Measurements from ENCODE around the gene IPO9. TPM values are rescaled to one million over a fixed set of nuclear protein-coding genes. Genes with fewer than 3 reads are reported as not detected.

Gene IPO9
- total RNA-seq, 2 experiments from 2014 or later: 63.9 to 65.7 TPM

DNA sequence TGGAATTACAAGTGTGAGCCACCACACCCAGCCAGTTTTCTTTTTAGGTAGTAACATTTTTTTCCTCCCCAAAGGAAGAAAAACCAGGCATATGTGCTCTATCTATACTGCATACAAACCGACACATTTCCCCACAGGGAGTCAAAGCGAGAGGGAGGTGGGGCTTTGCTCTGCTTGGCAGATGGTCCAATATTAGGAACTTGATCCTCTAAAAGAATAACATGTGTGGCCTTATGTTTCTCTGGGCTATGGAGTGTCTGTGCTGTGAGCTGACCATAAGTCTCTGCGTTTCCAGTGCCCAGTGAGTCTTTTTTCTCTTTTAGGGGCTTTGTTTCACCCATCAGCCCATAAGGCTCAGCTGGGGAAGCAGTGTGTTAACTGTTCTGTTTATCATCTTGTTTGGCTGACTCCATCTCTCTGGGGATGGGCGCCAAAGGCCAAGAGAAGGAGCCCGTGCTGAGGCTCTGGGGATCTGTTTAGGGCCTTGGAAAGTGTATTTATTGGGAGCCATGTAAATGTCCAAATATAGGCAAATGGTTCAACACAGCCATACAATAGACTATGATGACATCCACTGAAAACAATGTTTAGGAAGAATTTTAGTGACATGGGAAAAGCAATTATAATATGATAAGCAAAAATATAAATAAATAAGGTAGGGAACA is 97.2 kb downstream of the IPO9 start:
- no peaks in the 10 kb centered on the region for H3K9me3 Mint-ChIP-seq
- CTCF ChIA-PET: interaction anchor here (0.6 to 0.9 kb wide), 2 partner anchors 73 to 841 kb away, joined by 3 read pairs; no protein-coding TSS in a partner anchor

DNA sequence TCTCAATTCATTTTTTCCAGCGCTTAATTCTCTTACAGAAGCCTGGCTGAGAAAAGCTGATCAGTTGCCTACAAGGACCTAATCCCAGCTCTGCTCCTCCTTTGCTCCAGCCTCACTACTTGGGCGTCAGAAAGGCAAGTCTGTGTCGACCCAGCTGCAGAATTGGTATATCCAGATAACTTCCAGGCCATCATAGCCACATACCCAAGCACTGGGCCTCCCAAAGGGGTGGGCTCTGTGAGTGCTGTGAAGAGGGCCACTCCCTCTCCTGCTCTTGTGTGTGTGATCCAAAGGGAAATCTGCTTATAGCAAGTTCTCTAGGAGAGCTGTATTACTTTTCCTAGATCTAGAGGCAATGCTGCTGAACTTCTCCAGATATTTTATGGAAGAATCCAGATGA is 99.3 kb downstream of the IPO9 start:
- no peak overlapping the region for H3K27ac Mint-ChIP-seq
- no peaks in the 10 kb centered on the region for H3K4me1 Mint-ChIP-seq (ENCODE audit: low read depth)
- H3K4me3 Mint-ChIP-seq: no peak overlapping the region
- no peaks in the 10 kb centered on the region for H3K27me3 Mint-ChIP-seq (ENCODE audit: low read depth)
- no peak for DNase-seq
- CTCF ChIA-PET: interaction anchor here (0.7 to 1.5 kb wide), 2 partner anchors 17 to 32 kb away, joined by 3 to 6 read pairs; no protein-coding TSS in a partner anchor
- intact Hi-C loops (cut with micrococcal nuclease): no loop called here
- H3K36me3 Mint-ChIP-seq (ENCODE audit: low read depth): no peaks in the 10 kb centered on the region
- no peaks in the 10 kb centered on the region for H3K9me3 Mint-ChIP-seq

More for the DNA sequence above, 97.2 kb downstream of the IPO9 start:
- no peak overlapping the region for H3K27ac Mint-ChIP-seq
- H3K27me3 Mint-ChIP-seq (ENCODE audit: low read depth): peaks cover 7% of the 10 kb centered on the region
- intact Hi-C loops (cut with micrococcal nuclease): no loop called here
- no peak for DNase-seq
- H3K36me3 Mint-ChIP-seq (ENCODE audit: low read depth): no peaks in the 10 kb centered on the region
- no peak overlapping the region for H3K4me3 Mint-ChIP-seq
- no peaks in the 10 kb centered on the region for H3K4me1 Mint-ChIP-seq (ENCODE audit: low read depth)

- no peaks in the 10 kb centered on the region for H3K36me3 Mint-ChIP-seq (ENCODE audit: low read depth)
- no peak overlapping the region for H3K4me3 Mint-ChIP-seq
- intact Hi-C loops (cut with micrococcal nuclease): no loop called here
- H3K27ac Mint-ChIP-seq: no peak overlapping the region
- CTCF ChIA-PET: interaction anchor here (0.5 kb wide), 1 partner anchor 24 kb away, joined by 3 read pairs; no protein-coding TSS in a partner anchor
- no peak for DNase-seq
- no peaks in the 10 kb centered on the region for H3K4me1 Mint-ChIP-seq (ENCODE audit: low read depth)
- no peaks in the 10 kb centered on the region for H3K9me3 Mint-ChIP-seq
- H3K27me3 Mint-ChIP-seq (ENCODE audit: low read depth): peaks cover 7% of the 10 kb centered on the region
These were observed 101.2 kb downstream of the IPO9 start for GRCh38 chr1:201930137-201930536.

DNA sequence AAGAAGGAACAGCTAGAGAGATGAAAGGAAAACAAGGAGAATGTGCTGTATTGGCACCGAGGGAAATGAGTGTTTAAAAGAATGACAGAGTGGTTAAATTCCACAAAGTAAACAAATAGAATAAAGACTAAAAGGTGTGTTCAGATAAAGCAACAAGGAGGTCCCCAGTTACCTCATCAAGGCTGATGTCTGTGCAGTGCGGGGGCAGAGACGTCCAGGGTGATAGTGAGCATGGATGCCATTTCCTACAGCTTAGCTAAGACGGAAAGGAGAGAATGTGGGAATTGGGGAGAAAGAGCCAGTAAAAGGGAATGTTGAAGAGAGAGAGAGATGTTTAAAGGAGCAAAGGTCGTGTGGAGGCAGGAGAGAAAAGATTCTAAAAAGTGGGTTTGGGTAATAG is 101.8 kb downstream of the IPO9 start:
- no peaks in the 10 kb centered on the region for H3K9me3 Mint-ChIP-seq
- DNase-seq: no peak
- intact Hi-C loops (cut with micrococcal nuclease): no loop called here
- H3K27me3 Mint-ChIP-seq (ENCODE audit: low read depth): peaks cover 8% of the 10 kb centered on the region
- no peaks in the 10 kb centered on the region for H3K4me1 Mint-ChIP-seq (ENCODE audit: low read depth)
- H3K36me3 Mint-ChIP-seq (ENCODE audit: low read depth): no peaks in the 10 kb centered on the region
- H3K4me3 Mint-ChIP-seq: no peak overlapping the region
- CTCF ChIA-PET: no interaction called here
- no peak overlapping the region for H3K27ac Mint-ChIP-seq

Small RNA genes lying within 50 kb of the gene (microRNA-seq; reads per million reads assigned to microRNA genes)
- gene MIR1231 (ENCODE audit: borderline microRNAs expressed, borderline replicate concordance) (not detected), gene MIR6739 (ENCODE audit: borderline microRNAs expressed, borderline replicate concordance) (not detected)

Other genes starting within 250 kb of the IPO9 start
- gene SHISA4, start 59.7 kb downstream of the IPO9 start, total RNA-seq: under 1 TPM in 1 of 2 experiments, not detected in 1; 0.33 TPM
- gene LMOD1, start 117.4 kb downstream of the IPO9 start, total RNA-seq: not detected
- 10 to 100 TPM; 52.6 to 54.4 TPM for gene TIMM17A, start 126.3 kb downstream of the IPO9 start, total RNA-seq
- gene RNPEP, start 153.5 kb downstream of the IPO9 start, total RNA-seq: 10 to 100 TPM; 43.4 to 44.4 TPM
- under 1 TPM; 0.27 to 0.31 TPM for gene ELF3, start 181.4 kb downstream of the IPO9 start, total RNA-seq

All from activated naive CD4-positive, alpha-beta T cell treated with anti-CD3 and anti-CD28 coated beads for 36 hours (primary cell).